Skeletal muscle cell (primary cell): ENCODE results near the gene TMEM11.

ENCODE experiments used
- DNase-seq: peaks from one replicate; pipeline ENCODE4 v3.0.0-alpha.2; 2010; ENCODE audit warnings: low read depth
- H3K4me3 ChIP-seq: 2 replicates; pipeline ENCODE4 v1.5.1; 2011; ENCODE audit warnings: low read depth, mild to moderate bottlenecking, control low read depth, low read length, moderate library complexity

Gene TMEM11, protein sequence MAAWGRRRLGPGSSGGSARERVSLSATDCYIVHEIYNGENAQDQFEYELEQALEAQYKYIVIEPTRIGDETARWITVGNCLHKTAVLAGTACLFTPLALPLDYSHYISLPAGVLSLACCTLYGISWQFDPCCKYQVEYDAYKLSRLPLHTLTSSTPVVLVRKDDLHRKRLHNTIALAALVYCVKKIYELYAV

DNA sequence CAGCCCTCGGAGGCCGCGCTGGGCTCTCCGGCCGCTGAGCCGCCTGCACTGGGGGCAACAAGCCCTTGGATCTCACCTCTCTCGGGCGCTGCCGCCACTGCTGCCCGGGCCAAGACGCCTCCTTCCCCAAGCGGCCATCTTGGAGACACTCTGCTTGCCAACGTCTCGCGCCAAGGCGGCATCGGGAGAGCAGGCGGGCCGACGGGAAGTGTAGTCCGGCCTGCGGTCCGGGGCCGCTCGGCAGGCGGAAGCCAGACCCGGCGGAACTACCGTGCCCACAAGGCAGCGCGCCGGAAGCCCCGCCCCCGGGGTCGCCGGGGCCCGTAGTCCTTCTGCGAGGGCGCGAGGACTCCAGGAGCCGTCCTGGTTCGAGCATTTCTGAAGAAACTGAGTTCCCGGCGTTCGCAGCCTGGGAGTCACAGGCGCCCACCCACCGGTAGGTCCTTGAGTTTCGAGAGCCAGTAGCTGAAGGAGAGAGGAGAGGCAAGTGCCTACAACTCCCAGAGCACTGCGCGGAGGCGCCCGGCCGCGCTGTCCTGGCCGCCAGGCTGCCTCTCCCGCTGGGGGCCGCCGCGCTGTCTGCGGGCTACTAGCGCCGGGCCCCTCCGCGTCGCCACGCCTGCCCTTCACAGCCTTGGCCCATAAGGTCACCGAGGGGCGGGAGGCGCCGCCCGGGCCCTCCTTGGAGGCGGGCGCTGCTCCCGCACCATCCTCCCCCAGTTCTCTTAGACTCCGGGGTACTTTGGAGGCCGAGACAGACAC is at the start of gene TMEM11:
Gene TMEM11 (minus strand): TSS at position 147 of the 762 bp plus-strand sequence. CDS start 9 bp downstream, at position 138.
- DNase-seq: peak; percentile 85

GRCh38 chr17:21263376-21263775 is 49.4 kb upstream of the TMEM11 start:
- DNase-seq: no peak
- H3K4me3 ChIP-seq: no peak overlapping the region

More for the DNA sequence above, at the start of gene TMEM11:
- H3K4me3 ChIP-seq: peak within 1 kb of the TSS; percentile 96

DNA sequence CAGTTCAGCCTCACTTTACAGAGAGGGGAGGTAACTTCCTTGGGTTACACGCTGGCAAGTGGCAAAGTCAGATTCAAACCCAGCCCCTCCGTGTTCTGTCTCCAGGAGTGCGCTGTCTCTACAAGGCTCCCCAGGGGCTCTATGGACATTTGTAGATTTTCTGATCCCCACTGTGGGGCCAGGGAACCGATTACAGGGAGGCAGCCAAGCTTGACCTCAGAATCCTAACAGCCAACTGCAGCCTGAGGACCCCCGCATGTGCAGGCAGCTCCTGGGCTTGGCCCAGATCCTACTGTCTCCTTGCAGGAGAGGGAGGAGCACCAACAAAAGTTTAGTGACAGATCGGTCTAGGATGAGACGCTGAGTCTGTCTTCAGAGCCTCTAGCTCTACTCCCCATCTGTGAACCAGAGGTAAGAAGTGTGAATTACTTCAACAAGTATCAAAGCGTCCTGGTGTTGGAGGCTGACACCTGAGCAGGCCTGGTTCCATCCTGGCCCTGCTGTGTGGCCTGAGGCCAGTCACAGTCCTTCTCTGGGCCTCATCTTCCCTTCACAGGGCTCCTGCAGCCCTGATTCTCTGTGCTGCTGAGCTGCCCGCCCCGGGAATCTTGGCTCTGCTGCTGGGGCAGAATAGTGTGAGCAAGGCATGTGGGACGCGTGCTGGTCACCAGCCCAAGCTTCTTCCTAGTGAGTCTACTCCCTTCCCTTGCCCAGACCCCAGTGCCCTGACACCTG is 48.5 kb upstream of the TMEM11 start:
- H3K4me3 ChIP-seq: no peak overlapping the region
- no peak for DNase-seq

GRCh38 chr17:21258593-21258992 is 44.6 kb upstream of the TMEM11 start:
- no peak overlapping the region for H3K4me3 ChIP-seq
- DNase-seq: no peak

DNA sequence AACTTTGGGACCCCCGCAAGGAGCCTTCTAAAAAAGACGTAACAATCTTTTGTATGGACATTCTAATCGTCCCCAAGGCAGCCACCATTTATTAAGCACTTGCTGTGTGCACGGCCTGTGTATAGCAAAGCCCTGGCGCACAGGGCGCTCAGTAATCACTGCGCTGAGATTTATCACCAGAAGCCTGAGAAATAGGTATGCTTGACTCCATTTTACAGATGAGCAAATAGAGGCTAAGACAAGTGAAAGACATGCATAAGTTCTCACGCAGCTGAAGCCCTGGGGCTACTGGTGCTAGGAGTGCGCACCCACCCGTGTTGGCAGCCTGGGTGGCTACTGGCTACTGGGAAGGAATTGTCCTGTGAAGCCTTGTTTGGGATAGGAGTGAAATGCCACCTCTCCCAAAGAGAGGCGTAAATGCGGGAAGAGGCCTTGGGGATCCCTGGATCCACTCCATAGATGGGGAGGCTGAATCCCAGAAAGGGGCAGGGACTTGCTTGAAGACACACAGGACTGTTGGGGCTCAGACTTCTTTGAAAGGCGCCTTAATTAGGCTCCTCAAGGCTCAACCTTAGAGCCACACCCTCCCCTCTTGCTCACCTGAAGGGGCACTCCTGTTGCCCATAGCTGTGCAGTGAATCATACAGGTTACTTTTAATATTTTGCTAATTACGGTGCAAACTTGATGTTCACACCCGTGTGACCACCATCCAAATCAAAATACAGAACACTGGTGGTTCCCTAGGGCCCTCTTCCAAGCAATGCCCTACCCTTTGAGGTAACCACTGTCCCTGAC is 39.9 kb upstream of the TMEM11 start:
- peak overlapping the region; percentile 58 for H3K4me3 ChIP-seq
- no peak for DNase-seq

DNA sequence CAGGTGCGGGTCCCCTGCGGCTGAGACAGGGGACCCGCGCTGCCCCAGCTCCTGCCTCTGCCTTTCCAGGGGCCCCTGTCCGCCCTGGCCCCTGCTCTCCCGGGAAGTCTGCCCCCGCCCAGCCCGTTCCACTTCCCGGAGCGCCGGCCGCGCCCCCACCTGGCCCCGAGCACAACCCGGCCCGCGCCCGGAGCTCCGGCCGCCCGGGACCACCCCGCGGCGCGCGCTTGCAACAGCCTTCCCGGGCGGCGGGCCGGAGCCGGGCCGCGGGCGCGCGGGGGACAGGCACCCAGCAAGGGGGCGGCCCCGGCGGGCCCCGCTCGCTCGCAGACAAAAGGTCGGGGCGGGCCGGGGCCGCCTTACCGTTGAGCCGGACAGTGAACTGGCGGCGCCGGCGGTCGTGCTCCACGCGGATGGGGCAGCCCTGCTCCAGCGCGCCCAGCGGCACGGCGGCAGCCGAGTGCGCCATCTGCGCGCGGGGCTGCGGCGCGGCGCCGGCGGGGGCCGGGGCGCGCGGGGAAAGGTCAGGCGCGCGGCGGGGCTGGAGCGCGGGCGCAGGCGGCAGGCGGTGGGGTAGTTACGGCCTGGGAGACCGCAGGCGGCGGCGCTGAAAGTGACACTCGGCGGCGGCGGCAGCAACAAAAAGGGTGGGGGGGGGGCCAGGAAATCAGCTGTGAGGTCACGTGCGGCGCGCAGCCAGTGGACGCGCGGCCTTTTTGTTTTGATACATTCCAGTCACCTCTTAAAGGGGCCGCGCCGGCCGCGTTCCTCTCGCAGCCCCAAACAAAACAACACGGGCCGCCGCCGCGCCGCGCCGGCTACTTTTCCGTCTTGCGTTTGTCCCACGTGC is 39.1 kb upstream of the TMEM11 start, which contains the start of gene NATD1:
Gene NATD1 (minus strand): TSS at position 615 of the 850 bp plus-strand sequence. CDS start 146 bp downstream, at position 469.
- peak; percentile 41 for DNase-seq
- peak within 1 kb of the TSS; percentile 58 for H3K4me3 ChIP-seq

DNA sequence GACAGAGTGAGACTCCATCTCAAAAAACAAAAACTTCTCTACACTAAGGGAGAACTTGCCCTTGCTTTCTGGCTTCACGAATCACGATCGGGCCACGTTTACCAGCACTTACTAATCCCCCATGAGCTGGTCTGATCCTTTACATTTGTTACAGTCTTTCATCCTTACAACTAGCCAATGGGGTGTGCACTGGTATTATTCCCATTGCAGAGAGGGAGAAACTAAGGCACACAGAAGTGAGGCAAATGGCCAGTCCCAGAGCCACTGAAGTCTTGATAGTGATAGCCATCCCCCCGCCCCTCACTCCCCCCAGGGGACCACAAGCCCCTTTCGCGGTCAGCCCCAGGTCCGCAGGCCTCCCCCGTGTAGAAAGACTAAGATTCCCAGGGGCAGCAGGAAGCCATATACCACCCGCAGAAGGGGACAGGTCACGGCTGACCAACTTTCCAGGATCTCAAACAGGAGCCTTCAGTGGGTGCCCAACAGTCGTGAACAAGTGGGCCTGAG is 38.4 kb upstream of the TMEM11 start:
- no peak for DNase-seq
- peak overlapping the region; percentile 58 for H3K4me3 ChIP-seq

- no peak for DNase-seq
- no peak overlapping the region for H3K4me3 ChIP-seq
These were observed 37.5 kb upstream of the TMEM11 start for GRCh38 chr17:21251337-21252010.

DNA sequence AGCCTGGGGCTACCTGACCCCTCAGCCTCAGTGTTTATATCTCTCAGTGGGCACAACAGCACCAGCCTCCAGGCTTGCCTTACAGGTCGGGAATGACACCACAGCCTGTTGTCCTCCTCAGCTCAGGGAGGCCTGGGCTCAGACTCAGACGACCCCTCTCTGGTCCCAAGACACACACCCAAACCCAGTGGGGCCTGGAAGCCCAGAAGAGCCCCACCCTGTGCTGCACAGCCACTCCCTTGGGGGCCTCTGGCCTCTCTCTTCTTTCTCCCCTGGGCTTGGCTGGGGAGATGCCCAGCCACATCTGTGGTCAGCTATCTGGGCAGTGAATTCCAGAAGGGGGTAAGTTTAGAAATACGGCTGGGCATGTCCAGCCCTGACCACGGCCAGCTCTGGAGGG is 36.9 kb upstream of the TMEM11 start:
- H3K4me3 ChIP-seq: no peak overlapping the region
- no peak for DNase-seq

DNA sequence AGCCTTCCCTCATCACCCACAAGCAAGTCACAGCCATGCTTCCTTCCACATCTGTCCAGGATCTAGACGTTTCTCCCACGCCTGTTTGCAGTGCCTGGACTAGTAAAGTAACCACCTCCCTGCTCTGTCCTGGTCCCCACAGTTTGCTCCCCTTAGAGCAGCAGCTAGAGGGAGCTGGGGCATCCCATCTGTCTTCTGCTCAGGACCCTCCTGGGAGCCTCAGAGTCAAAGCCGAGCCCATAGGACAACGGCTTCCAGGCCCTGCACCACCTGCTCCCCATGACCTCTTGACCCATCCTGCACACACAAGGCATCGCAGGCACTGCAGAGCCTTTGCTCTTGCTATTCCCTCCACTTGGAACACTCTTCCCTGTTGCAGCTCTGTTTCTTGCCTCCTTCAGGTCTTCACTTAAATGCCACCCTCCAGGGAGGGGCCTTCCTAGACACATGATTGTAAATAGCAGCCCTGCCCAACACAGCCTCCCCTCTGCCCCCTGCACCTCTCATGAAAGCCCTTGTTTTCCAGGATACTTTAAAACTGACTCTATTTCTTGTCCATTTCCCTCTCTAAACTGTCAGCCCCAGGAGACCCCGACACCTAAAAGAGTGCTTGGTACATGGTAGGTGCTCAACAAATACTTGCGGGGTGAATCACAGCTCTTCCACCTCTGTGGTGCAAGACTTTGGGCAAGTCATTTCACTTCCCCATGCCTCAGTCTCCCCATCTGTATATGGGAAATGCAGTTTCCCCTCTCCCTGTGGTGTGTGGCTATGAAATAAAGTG is 36.2 kb upstream of the TMEM11 start:
- no peak overlapping the region for H3K4me3 ChIP-seq
- no peak for DNase-seq

DNA sequence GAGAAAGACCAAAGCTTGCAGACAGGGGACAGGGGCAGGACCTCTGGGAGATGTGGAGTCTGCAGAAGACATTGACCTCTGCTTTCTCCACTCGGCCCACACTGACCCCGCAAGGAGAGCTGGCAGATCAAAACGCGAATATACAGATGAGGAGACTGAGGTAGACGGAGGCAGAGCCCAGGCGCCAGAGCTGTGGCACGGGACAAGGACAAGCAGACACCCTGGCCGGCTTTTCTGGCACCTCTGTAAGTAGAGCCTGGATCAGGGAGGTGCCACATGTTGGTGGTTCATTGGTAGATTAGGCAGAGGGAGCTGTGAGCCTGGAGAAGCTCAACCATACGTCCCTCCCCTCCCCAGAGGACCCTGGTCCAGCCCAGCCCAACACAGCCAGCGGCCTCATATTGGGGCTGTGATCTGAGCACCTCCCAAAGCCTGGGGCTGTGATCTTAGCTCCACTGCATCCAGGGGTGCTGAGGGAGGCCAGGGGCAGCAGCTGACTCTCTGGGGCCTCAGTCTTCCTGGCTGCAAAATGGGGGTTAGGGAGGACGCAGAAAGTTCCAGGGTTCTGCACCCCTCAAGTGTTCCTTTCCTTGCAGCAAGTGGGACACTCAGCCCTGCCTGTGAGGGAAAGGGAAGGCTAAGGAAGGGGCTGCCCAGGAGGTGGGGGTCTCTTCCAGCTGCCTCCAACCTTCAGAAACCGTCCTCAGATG is 35.3 kb upstream of the TMEM11 start:
- H3K4me3 ChIP-seq: no peak overlapping the region
- no peak for DNase-seq

DNA sequence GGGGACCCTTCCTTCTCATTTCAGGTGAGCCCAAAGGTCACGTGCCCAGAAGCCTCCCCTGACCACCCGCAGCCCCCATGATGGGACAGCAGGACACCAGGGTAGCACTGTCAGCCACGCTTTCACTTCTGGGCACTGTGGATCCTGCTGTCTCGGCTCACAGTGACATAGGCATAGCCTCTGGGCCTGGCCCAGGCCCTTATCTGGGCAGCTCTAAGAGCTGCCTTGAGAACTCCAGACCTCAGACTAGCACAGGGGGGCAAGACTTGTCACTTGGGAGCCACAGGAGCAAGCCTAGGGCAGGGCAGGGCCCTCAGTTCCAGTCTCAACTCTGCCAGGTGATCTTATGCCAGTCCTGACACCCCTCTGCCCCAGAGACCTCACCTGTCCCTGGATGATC is 34.5 kb upstream of the TMEM11 start:
- no peak overlapping the region for H3K4me3 ChIP-seq
- no peak for DNase-seq

DNA sequence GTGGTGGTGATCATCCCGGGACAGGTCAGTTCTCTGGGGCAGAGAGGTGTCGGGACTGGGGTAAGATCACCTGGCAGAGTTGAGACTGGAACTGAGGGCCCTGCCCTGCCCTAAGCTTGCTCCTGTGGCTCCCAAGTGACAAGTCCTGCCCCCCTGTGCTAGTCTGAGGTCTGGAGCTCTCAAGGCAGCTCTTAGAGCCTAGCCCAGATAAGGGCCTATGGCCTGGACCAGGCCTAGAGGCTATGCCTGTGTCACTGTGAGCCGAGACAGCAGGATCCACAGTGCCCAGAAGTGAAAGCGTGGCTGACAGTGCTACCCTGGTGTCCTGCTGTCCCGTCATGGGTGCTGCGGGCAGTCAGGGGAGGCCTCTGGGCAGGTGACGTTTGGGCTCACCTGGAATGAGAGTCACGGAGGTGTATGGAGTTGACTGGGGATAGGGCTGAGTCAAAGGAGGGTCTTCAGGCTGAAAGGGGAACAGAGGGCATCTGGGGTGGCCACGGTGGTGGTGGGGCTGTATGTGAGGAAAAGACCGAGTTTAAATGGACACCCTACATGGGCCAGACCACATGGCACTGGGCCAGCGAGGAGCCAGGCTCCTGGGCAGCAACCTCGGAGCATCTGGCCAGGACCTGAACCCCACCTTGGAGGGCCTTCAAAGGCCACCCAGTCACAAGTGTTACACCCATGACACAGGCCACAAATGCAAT is 33.7 kb upstream of the TMEM11 start:
- no peak overlapping the region for H3K4me3 ChIP-seq
- DNase-seq: no peak

DNA sequence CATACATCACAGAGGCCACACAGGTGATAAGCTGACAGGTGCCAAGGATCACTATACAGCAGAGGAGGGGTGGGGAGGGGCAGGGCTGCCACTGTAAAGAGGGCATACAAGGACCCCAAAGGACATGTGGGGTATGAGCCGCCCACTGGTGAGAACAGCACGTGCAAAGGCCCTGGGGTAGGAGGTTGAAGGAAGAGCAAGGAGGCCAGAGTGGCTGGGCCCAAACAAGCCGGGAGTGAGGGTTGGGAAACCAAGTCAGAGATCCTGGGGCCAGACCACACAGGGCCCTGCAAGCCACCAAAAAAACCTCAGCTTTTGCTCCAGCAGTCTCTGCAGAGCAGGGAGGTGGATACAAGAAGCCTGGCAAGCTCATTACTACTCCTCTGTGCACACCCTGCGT is 32.7 kb upstream of the TMEM11 start:
- H3K4me3 ChIP-seq: no peak overlapping the region

GRCh38 chr17:21245639-21246084 is 31.7 kb upstream of the TMEM11 start:
- no peak for DNase-seq
- no peak overlapping the region for H3K4me3 ChIP-seq

More for the DNA sequence above, 32.7 kb upstream of the TMEM11 start:
- no peak for DNase-seq
